ENCODE results near the gene CASP6. TPM values are rescaled to one million over a fixed set of nuclear protein-coding genes. Genes with fewer than 3 reads are reported as not detected.

Gene CASP6
- total and polyA plus RNA-seq, 2 of the 8 experiments (the other 6 are each of a cell fraction or from before 2014, with no cell fraction given), result 29.5 to 35.1 TPM

DNA sequence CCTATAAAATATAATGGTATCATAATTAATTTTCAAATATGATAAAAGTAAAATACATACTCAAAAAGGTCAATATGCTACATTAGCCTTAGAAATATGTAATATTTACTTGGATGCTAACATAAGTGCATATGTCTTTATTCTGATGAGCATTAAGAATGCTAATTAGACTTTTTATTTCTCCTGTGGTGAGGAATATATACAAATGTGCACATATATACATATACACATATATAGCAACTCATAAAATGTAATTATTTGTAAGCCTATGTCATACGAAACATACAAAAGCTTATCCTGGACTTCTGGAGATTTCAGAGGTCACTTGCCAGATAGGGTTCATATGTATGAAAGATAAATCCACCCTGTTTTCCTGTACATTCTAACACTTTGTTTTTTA, 15.5 kb upstream of the CASP6 start:
- no peak overlapping the region for H2AK5ac ChIP-seq (ENCODE audit: low read depth, low read length)
- peaks cover 8 to 43% of the 10 kb centered on the region in 2 experiments for H3K79me2 ChIP-seq (ENCODE audit: control insufficient read depth in 1 of 2, insufficient read depth in 2 of 2, low read length in 2 of 2)
- no peak overlapping the region for H3K23ac ChIP-seq (ENCODE audit: insufficient read length)
- no peak overlapping the region for H4K91ac ChIP-seq (replicated peaks; ENCODE audit: insufficient read length, low read length)
- no peaks in the 10 kb centered on the region for H3K4me1 ChIP-seq (replicated peaks in 1 of 4; ENCODE audit: control insufficient read depth in 3 of 4, insufficient read depth in 4 of 4, low read length in 3 of 4)
- H4K8ac ChIP-seq (ENCODE audit: extremely low read depth, insufficient read depth, low read length), result no peak overlapping the region
- no peak overlapping the region for H2AFZ ChIP-seq (ENCODE audit: low read length)
- ChIA-PET CTCF (ENCODE audit: partially characterized antibody) (no interaction called here), POLR2A (ENCODE audit: partially characterized antibody) (no interaction called here)
- no peak for DNase-seq (ENCODE audit: low read depth in 1 of 2, low spot score in 2 of 2)
- no peak overlapping the region for H2BK20ac ChIP-seq (ENCODE audit: low read length)
- no peak overlapping the region for H3K9ac ChIP-seq (replicated peaks in 1 of 4; ENCODE audit: extremely low read depth in 1 of 4, low read depth in 3 of 4, low read length in 3 of 4)
- no peak overlapping the region for H3K4ac ChIP-seq (replicated peaks; ENCODE audit: insufficient read length, low read depth, low read length)
- H2BK15ac ChIP-seq (ENCODE audit: low read length), result no peak overlapping the region
- H3K4me3 ChIP-seq (ENCODE audit: extremely low read depth in 1 of 4, insufficient read depth in 2 of 4, low read depth in 3 of 4, low read length in 4 of 4), result no peak overlapping the region
- no peak overlapping the region for H3K14ac ChIP-seq (ENCODE audit: insufficient read length)
- H3K9me3 ChIP-seq (ENCODE audit: insufficient read depth in 2 of 2, low read depth in 1 of 2, low read length in 1 of 2), result no peaks in the 10 kb centered on the region
- no peak overlapping the region for H2BK12ac ChIP-seq (ENCODE audit: low read depth, low read length)
- H3K27ac ChIP-seq (ENCODE audit: low read depth, low read length), result no peak overlapping the region
- H4K5ac ChIP-seq (ENCODE audit: insufficient read length, low read depth, low read length), result no peak overlapping the region
- no peaks in the 10 kb centered on the region for H3K27me3 ChIP-seq (replicated peaks in 1 of 4; ENCODE audit: control insufficient read depth in 3 of 4, extremely low read depth in 1 of 4, insufficient read depth in 3 of 4, low read length in 3 of 4)
- H3K4me2 ChIP-seq (ENCODE audit: insufficient read depth in 1 of 2, low read depth in 2 of 2, low read length in 2 of 2), result no peak overlapping the region
- no peaks in the 10 kb centered on the region for H4K20me1 ChIP-seq (replicated peaks in 1 of 2; ENCODE audit: control insufficient read depth in 1 of 2, insufficient read depth in 2 of 2, low read length in 2 of 2)
- no peak overlapping the region for H2BK5ac ChIP-seq (ENCODE audit: low read depth, low read length)
- H3K79me1 ChIP-seq (ENCODE audit: low read depth, low read length), result no peaks in the 10 kb centered on the region
- FAIRE-seq, result no peak
- peaks cover 2 to 30% (median 18%) of the 10 kb centered on the region in 4 experiments; a peak in 6 of 8 replicates for H3K36me3 ChIP-seq (ENCODE audit: control insufficient read depth in 2 of 4, insufficient read depth in 4 of 4, low read length in 3 of 4)
- no peak overlapping the region for H3K56ac ChIP-seq (replicated peaks; ENCODE audit: insufficient read length, low read depth, low read length)
- no peak overlapping the region for H2BK120ac ChIP-seq (replicated peaks; ENCODE audit: low read depth, low read length)
- 77% methylated on average over 1 of the region's 1 CpG; no CpG with 5 or more reads in 1 of the 2 experiments for WGBS, 2 experiments (ENCODE audit: extremely low coverage in 1 of 2, insufficient coverage in 1 of 2, insufficient read length in 1 of 2, insufficient replicate concordance in 2 of 2, low coverage in 1 of 2, low lambda C conversion rate in 2 of 2, missing lambda C conversion rate in 1 of 2)
- H3K18ac ChIP-seq (ENCODE audit: extremely low read depth, low read length), result no peak overlapping the region
- H3K23me2 ChIP-seq (ENCODE audit: low read depth, low read length), result no peaks in the 10 kb centered on the region
- no peak for TF ChIP-seq TEAD4 (IDR thresholded peaks at IDR 0.05; ENCODE audit: low read depth, low read length)
